ENCODE measurements around the gene USP33. TPM values are rescaled to one million over a fixed set of nuclear protein-coding genes. Genes with fewer than 3 reads are reported as not detected.

Gene USP33
- total RNA-seq, 1 donor from 2014 or later: 28.6 TPM

GRCh38 chr1:77732090-77732489 lies 27.6 kb downstream of the USP33 start:
- H3K27me3 ChIP-seq: no peaks in the 10 kb centered on the region
- H3K4me1 ChIP-seq: no peaks in the 10 kb centered on the region
- H3K27ac ChIP-seq: no peak overlapping the region
- intact Hi-C loops (cut with DNase I): no loop called here
- DNase-seq (ENCODE audit: low spot score in 2 of 2): no peak
- TF ChIP-seq CTCF (IDR thresholded peaks at IDR 0.05): no peak
- H3K4me3 ChIP-seq: no peak overlapping the region
- no peaks in the 10 kb centered on the region for H3K9me3 ChIP-seq
- H3K36me3 ChIP-seq: peaks cover 27 to 43% of the 10 kb centered on the region in 2 donors

GRCh38 chr1:77725706-77726105 lies 33.9 kb downstream of the USP33 start:
- H3K36me3 ChIP-seq: peaks cover 60 to 86% of the 10 kb centered on the region in 2 donors
- intact Hi-C loops (cut with DNase I): no loop called here
- DNase-seq (ENCODE audit: low spot score in 2 of 2): no peak
- no peak for TF ChIP-seq CTCF (IDR thresholded peaks at IDR 0.05)
- no peak overlapping the region for H3K4me3 ChIP-seq
- H3K27ac ChIP-seq: no peak overlapping the region
- H3K4me1 ChIP-seq: no peaks in the 10 kb centered on the region
- H3K9me3 ChIP-seq: no peaks in the 10 kb centered on the region
- no peaks in the 10 kb centered on the region for H3K27me3 ChIP-seq

- Histone ChIP-seq H3K27me3 (no peaks in the 10 kb centered on the region), H3K4me3 (no peak overlapping the region), H3K27ac (no peak overlapping the region), H3K4me1 (no peaks in the 10 kb centered on the region), H3K9me3 (no peaks in the 10 kb centered on the region), H3K36me3 (peaks cover 47 to 69% of the 10 kb centered on the region in 2 donors)
- DNase-seq (ENCODE audit: low spot score in 2 of 2): no peak
- no peak for TF ChIP-seq CTCF (IDR thresholded peaks at IDR 0.05)
- intact Hi-C loops (cut with DNase I): loop anchor here (10.0 kb wide), 1 partner anchor 247 kb away; no protein-coding TSS in a partner anchor
These were observed 41.5 kb downstream of the USP33 start for GRCh38 chr1:77718181-77718580.

GRCh38 chr1:77716065-77716464 lies 43.6 kb downstream of the USP33 start:
- peaks cover 47 to 71% of the 10 kb centered on the region in 2 donors for H3K36me3 ChIP-seq
- no peak overlapping the region for H3K27ac ChIP-seq
- TF ChIP-seq CTCF (IDR thresholded peaks at IDR 0.05): no peak
- no peaks in the 10 kb centered on the region for H3K27me3 ChIP-seq
- no peaks in the 10 kb centered on the region for H3K9me3 ChIP-seq
- H3K4me3 ChIP-seq: no peak overlapping the region
- DNase-seq (ENCODE audit: low spot score in 2 of 2): no peak
- no peaks in the 10 kb centered on the region for H3K4me1 ChIP-seq
- intact Hi-C loops (cut with DNase I): loop anchor here (10.0 kb wide), 1 partner anchor 249 kb away; no protein-coding TSS in a partner anchor

- peaks cover 44 to 81% of the 10 kb centered on the region in 2 donors for H3K36me3 ChIP-seq
These were observed 49.9 kb downstream of the USP33 start for GRCh38 chr1:77709727-77710126.

More at GRCh38 chr1:77709727-77710126, 49.9 kb downstream of the USP33 start:
- no peak for DNase-seq (ENCODE audit: low spot score in 2 of 2)
- no peaks in the 10 kb centered on the region for H3K27me3 ChIP-seq
- H3K27ac ChIP-seq: no peak overlapping the region
- no peaks in the 10 kb centered on the region for H3K4me1 ChIP-seq
- H3K4me3 ChIP-seq: no peak overlapping the region
- intact Hi-C loops (cut with DNase I): loop anchor here (10.0 kb wide), 1 partner anchor 255 kb away; no protein-coding TSS in a partner anchor
- TF ChIP-seq CTCF (IDR thresholded peaks at IDR 0.05): no peak
- H3K9me3 ChIP-seq: no peaks in the 10 kb centered on the region
